SK-MEL-5 (cell line): ENCODE measurements around the gene NECTIN2. TPM values are rescaled to one million over a fixed set of nuclear protein-coding genes. Genes with fewer than 3 reads are reported as not detected.
A peak's percentile ranks its signal among the peaks of the same experiment; 100 is the strongest.

Experiments
- DNase-seq: peaks from one replicate; pipeline ENCODE4 v3.0.0-alpha.2; 2016; ENCODE audit warnings: low read depth, low spot score
- in situ Hi-C: cut with HindIII; loops from 2 replicates; pipeline ENCODE4 v1.10.0; 2016; ENCODE audit warnings: low sequenced_read_pairs, high pct_unique_total_duplicates, low pct_unique_long_range_greater_than_20kb
- total RNA-seq: library from RNA; depleted of rRNA; stranded (reverse); fragments of >200 nt; shearing (Covaris generic); gene quantifications from 2 replicates; pipeline ENCODE4 v1.2.3, GENCODE V29; 2014

Gene NECTIN2
- total RNA-seq, 1 experiment from 2014 or later, result 27.3 TPM

DNA sequence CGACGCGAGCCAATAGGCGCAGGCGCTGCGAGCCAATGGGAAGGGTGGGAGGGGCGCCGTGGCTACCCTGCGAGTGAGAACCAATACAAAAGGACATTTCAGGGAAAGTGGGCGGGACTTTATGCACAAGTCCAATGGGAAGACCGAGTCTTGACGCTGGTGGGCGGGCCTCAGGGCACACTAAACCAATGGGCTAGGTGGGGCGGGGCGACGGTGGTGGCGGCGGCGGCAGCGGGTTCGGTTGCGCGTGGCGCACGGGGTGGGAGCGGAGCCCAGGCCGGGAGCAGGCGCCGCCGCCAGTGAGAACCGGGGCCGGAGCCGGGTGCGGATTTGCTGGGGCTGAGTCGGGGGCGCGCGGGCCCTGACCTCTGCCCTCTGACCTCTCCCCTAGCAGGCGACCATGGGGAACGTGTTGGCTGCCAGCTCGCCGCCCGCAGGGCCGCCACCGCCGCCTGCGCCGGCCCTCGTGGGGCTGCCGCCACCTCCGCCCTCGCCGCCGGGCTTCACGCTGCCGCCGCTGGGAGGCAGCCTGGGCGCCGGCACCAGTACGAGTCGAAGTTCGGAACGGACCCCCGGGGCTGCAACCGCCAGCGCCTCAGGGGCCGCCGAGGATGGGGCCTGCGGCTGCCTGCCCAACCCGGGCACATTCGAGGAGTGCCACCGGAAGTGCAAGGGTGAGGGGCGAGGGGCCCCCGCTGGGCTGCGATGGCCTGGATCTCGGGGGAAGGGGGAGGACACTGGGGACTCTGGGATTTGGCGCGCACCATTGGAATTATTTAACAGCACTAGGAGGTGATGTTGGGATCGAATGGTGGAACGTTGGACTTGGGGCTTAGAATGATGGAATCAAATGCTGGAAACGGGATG, 45.2 kb downstream of the NECTIN2 start, which contains the start of gene TOMM40:
Gene TOMM40 (plus strand): TSS at position 239 of the 867 bp plus-strand sequence. CDS start 162 bp downstream, at position 401.
- peak; percentile 99 for DNase-seq
- in situ Hi-C loops, result no loop called here

DNA sequence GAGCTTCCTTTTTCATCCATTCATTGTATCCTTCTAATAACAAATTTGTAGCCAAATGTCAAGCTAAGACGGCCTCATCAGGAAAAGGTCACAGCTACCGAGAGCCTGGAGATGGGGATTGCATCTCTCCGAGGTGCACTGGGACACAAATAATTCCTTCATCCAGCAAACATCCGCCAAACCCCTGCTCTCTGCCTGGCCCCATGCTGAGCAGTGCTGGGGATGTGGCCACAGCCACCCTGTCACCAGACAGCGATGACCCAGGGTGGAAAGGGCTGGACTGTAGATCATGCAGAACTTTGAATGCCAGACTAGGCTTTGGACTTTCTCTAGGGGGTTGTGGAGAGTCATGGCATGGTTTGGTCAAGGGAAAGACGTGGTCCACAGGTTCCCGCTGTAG, 46.8 kb downstream of the NECTIN2 start:
- no peak for DNase-seq
- in situ Hi-C loops, result no loop called here

DNA sequence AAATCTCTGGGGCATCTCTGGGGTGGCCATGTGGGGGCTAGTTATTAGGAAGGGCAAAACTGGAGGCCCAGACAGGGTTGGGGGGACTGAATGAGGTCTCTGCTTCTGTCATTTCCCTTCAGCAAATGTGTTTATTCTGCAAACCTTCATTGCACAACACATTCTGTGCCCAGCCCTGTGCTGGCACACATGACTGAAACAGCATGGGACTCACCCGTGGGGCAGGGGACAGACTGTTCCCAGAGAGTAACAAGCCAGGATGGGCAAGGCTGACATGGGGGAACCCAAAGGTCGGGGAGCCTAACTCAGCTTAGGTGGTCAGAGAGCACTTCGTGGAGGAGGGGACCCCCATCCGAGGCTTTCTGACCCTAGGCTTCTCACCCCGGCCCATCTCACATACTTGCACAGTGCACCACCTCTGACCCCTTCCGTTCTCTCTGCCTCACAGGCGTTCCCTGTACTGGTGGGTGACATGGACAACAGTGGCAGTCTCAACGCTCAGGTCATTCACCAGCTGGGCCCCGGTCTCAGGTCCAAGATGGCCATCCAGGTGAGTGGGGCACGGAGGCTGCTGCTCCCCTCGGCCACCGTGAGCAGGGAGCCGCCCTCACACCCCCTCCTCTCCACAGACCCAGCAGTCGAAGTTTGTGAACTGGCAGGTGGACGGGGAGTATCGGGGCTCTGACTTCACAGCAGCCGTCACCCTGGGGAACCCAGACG, 47.4 kb downstream of the NECTIN2 start:
- in situ Hi-C loops, result no loop called here
- DNase-seq, result no peak

DNA sequence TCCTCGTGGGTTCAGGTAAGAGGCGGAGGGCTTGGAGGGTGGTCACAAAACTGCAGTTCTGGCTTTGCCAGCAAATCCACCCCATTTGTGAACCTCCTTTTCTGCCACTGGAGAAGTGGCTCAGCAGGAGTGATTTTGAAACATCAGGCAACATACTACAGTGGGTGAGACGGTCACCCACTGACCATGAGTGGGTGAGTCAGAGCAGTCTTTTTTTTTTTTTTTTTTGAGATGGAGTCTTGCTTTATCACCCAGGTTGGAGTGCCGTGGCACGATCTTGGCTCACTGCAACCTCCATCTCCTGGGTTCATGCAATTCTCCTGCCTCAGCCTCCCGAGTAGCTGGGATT, 47.9 kb downstream of the NECTIN2 start:
- in situ Hi-C loops, result no loop called here

DNA sequence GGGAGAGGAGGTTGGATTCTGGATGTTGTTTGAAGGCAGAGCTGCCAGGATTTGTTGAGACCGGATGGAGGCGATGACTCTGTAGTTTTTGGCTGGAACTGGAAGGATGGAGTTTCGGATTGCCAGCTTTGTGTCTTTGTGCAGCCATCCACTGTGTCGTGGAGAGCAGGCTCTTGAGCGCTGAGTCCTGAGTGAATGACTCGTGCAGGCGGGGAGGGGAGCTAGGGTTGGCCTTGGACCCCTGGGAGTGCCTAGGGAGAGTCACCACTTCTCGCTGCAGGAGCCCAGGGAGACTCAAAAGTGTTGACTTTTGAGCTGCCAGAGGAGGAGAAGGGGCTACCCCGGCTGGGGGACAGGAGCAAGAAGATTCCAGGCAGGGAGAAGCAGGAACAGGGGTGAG, 48.8 kb downstream of the NECTIN2 start:
- DNase-seq, result no peak
- in situ Hi-C loops, result no loop called here

More for the DNA sequence above, 47.9 kb downstream of the NECTIN2 start:
- DNase-seq, result no peak

DNA sequence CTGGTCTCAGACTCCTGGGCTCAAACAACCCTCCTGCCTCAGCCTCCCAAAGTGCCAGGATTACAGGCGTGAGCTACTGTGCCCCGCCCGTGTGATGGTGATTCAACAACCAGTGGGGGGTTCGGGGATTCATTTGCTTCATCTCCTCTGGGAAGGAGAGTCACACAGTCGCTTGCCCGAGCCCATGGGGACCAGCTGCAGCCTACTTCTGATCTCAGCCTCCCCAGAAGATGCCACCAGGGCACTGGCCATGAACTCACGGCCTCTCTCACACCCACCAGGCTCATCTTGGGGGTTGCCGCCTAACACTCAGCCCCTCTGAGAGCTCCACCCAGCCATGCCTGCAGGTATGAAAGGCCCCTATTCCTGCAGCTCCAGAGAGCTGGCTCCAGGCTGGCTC, 51.7 kb downstream of the NECTIN2 start:
- in situ Hi-C loops, result no loop called here

DNA sequence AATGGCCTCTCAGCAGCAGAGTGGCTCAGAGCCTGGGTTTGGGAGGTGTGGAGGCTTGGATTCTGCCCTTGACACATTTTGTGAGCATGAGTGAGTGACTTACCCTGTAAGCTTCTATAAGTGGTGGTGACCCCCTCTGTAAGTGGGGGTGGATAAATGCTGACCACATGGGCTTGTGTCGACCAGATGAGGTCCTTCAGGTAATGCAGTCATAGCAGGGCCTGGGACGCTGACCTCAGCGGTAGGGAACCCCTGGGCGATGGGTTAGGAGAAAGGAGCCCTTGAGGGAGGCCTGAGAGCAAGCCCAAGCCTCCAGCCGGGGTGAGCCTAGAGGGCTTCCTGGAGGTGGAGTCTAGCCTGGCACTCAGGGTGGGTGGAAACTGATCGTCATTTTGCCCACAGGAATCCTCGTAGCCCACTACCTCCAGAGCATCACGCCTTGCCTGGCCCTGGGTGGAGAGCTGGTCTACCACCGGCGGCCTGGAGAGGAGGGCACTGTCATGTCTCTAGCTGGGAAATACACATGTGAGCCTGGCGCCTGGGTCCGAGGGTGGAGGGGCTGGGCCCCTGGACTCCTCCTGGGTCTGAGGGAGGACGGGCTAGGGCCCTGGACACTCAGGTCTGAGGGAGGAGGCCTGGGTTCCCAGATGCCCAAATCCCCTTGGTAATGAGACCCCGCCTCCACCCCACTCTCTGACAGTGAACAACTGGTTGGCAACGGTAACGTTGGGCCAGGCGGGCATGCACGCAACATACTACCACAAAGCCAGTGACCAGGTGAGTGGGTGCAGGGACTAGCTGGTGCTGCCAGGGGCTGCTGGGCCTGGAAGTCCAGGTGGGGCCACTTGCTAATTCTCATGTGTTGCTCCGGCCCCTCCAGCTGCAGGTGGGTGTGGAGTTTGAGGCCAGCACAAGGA, 54.5 kb downstream of the NECTIN2 start:
- in situ Hi-C loops, result no loop called here
- DNase-seq, result no peak

More for the DNA sequence above, 51.7 kb downstream of the NECTIN2 start:
- DNase-seq, result no peak

GRCh38 chr19:44903216-44903601, 57.1 kb downstream of the NECTIN2 start:
- no peak for DNase-seq
- in situ Hi-C loops, result no loop called here

DNA sequence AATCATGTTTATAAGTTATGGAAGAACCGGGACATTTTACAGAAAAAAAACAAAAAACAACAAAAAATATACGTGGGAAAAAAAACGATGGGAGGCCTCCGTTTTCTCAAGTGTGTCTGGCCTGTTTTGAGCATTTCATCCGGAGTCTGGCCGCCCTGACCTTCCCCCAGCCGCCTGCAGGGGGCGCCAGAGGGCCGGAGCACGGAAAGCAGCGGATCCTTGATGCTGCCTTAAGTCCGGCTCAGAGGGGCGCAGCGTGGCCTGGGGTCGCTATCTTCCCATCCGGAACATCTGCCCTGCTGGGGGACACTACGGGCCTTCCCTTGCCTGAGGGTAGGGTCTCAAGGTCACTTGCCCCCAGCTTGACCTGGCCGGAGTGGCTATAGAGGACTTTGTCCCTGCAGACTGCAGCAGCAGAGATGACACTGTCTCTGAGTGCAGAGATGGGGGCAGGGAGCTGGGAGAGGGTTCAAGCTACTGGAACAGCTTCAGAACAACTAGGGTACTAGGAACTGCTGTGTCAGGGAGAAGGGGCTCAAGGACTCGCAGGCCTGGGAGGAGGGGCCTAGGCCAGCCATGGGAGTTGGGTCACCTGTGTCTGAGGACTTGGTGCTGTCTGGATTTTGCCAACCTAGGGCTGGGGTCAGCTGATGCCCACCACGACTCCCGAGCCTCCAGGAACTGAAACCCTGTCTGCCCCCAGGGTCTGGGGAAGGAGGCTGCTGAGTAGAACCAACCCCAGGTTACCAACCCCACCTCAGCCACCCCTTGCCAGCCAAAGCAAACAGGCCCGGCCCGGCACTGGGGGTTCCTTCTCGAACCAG, 57.7 kb downstream of the NECTIN2 start:
- in situ Hi-C loops, result no loop called here
- peak; percentile 62 for DNase-seq

DNA sequence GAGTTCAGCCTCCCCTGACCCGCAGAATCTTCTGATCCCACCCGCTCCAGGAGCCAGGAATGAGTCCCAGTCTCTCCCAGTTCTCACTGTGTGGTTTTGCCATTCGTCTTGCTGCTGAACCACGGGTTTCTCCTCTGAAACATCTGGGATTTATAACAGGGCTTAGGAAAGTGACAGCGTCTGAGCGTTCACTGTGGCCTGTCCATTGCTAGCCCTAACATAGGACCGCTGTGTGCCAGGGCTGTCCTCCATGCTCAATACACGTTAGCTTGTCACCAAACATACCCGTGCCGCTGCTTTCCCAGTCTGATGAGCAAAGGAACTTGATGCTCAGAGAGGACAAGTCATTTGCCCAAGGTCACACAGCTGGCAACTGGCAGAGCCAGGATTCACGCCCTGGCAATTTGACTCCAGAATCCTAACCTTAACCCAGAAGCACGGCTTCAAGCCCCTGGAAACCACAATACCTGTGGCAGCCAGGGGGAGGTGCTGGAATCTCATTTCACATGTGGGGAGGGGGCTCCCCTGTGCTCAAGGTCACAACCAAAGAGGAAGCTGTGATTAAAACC, 58.4 kb downstream of the NECTIN2 start:
- no peak for DNase-seq
- in situ Hi-C loops, result no loop called here

GRCh38 chr19:44905437-44906160, 59.5 kb downstream of the NECTIN2 start, which contains the start of gene APOE:
TSS of gene APOE (plus strand) at chr19:44905796. CDS start at chr19:44906625, 829 bp downstream.
- in situ Hi-C loops, result no loop called here
- DNase-seq, result peak; percentile 56

DNA sequence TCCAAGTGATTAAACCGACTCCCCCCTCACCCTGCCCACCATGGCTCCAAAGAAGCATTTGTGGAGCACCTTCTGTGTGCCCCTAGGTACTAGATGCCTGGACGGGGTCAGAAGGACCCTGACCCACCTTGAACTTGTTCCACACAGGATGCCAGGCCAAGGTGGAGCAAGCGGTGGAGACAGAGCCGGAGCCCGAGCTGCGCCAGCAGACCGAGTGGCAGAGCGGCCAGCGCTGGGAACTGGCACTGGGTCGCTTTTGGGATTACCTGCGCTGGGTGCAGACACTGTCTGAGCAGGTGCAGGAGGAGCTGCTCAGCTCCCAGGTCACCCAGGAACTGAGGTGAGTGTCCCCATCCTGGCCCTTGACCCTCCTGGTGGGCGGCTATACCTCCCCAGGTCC, 61.5 kb downstream of the NECTIN2 start:
- DNase-seq, result no peak
- in situ Hi-C loops, result no loop called here

DNA sequence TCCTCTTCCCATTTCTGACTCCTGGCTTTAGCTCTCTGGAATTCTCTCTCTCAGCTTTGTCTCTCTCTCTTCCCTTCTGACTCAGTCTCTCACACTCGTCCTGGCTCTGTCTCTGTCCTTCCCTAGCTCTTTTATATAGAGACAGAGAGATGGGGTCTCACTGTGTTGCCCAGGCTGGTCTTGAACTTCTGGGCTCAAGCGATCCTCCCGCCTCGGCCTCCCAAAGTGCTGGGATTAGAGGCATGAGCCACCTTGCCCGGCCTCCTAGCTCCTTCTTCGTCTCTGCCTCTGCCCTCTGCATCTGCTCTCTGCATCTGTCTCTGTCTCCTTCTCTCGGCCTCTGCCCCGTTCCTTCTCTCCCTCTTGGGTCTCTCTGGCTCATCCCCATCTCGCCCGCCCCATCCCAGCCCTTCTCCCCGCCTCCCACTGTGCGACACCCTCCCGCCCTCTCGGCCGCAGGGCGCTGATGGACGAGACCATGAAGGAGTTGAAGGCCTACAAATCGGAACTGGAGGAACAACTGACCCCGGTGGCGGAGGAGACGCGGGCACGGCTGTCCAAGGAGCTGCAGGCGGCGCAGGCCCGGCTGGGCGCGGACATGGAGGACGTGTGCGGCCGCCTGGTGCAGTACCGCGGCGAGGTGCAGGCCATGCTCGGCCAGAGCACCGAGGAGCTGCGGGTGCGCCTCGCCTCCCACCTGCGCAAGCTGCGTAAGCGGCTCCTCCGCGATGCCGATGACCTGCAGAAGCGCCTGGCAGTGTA, 62.2 kb downstream of the NECTIN2 start:
- in situ Hi-C loops, result no loop called here
- DNase-seq, result no peak

- in situ Hi-C loops, result no loop called here
- no peak for DNase-seq
These were observed 62.8 kb downstream of the NECTIN2 start for GRCh38 chr19:44908836-44909261.

GRCh38 chr19:44909775-44910174, 63.7 kb downstream of the NECTIN2 start:
- in situ Hi-C loops, result no loop called here
- DNase-seq, result no peak
